GM12875 (cell line): Measurements from ENCODE around the gene ACP2.
A peak's percentile ranks its signal among the peaks of the same experiment; 100 is the strongest.
"Not testable (repeated sequence)": the region's sequence is repeated elsewhere in the genome, so short reads cannot be mapped to it uniquely, and the experiment has no call there.

Experiments
- H3K4me3 ChIP-seq: one replicate; pipeline ENCODE4 v1.5.1; 2011; ENCODE audit warnings: low read depth, low read length, control low read depth
- CTCF ChIP-seq: IDR thresholded peaks from 2 replicates; pipeline ENCODE4 v1.5.1; 2011; ENCODE audit warnings: low read depth, mild to moderate bottlenecking, control low read depth, inconsistent platforms, low read length, moderate library complexity, borderline replicate concordance; ENCODE audit not compliant: insufficient read depth

ACP2 gene

GRCh38 chr11:47216121-47216798 lies 32.4 kb downstream of the ACP2 start:
- H3K4me3 ChIP-seq: peak overlapping the region; percentile 58
- no peak for TF ChIP-seq CTCF

- peak overlapping the region; percentile 58 for H3K4me3 ChIP-seq
- TF ChIP-seq CTCF: no peak
Observed at GRCh38 chr11:47215366-47215910, 33.2 kb downstream of the ACP2 start.

GRCh38 chr11:47213950-47214565 lies 34.6 kb downstream of the ACP2 start:
- H3K4me3 ChIP-seq: peak overlapping the region; percentile 58
- TF ChIP-seq CTCF: no peak

GRCh38 chr11:47212938-47213337 lies 35.7 kb downstream of the ACP2 start:
- no peak for TF ChIP-seq CTCF
- no peak overlapping the region for H3K4me3 ChIP-seq

GRCh38 chr11:47208628-47209027 lies 40.0 kb downstream of the ACP2 start:
- TF ChIP-seq CTCF: no peak

GRCh38 chr11:47208008-47208552 lies 40.5 kb downstream of the ACP2 start:
- H3K4me3 ChIP-seq: not testable (repeated sequence)

More at GRCh38 chr11:47208628-47209027, 40.0 kb downstream of the ACP2 start:
- H3K4me3 ChIP-seq: no peak overlapping the region

GRCh38 chr11:47207459-47207858 lies 41.2 kb downstream of the ACP2 start:
- TF ChIP-seq CTCF: no peak
- H3K4me3 ChIP-seq: no peak overlapping the region

- not testable (repeated sequence) for H3K4me3 ChIP-seq
Observed at GRCh38 chr11:47206577-47206976, 42.0 kb downstream of the ACP2 start.
